Thyroid gland (tissue), 4 donors: ENCODE data around the gene THRSP. TPM values are rescaled to one million over a fixed set of nuclear protein-coding genes. Genes with fewer than 3 reads are reported as not detected.
"Not testable (repeated sequence)": the region's sequence is repeated elsewhere in the genome, so short reads cannot be mapped to it uniquely, and the experiment has no call there.

Source experiments
- DNase-seq, 2 donors: peaks; one replicate each; pipeline ENCODE4 v3.0.0-alpha.2; 2019
- H3K27ac ChIP-seq, 3 donors: fragments of 200-600 bp; sonication (generic); 1 replicate in 2 of 3; 2 replicates in 1 of 3; pipeline ENCODE4 v1.5.1; 2016 to 2019; ENCODE audit warnings: mild to moderate bottlenecking in 1 of 3, moderate library complexity in 1 of 3
- H3K27me3 ChIP-seq: fragments of 200-600 bp; sonication (generic); one replicate; pipeline ENCODE4 v1.5.1; 2019
- H3K36me3 ChIP-seq, 2 donors: fragments of 200-600 bp; sonication (generic); one replicate each; pipeline ENCODE4 v1.5.1; 2016 to 2019
- H3K4me1 ChIP-seq, 2 donors: fragments of 200-600 bp; sonication (generic); one replicate each; pipeline ENCODE4 v1.5.1; 2017 to 2019
- H3K4me3 ChIP-seq, 3 donors: fragments of 200-600 bp; sonication (generic); replicated peaks in 1 of 3; 1 replicate in 2 of 3; 2 replicates in 1 of 3; pipeline ENCODE4 v1.5.1; 2016; ENCODE audit warnings: mild to moderate bottlenecking in 1 of 3
- H3K9me3 ChIP-seq: fragments of 200-600 bp; sonication (generic); one replicate; pipeline ENCODE4 v1.5.1; 2017
- POLR2A ChIP-seq, 2 donors: fragments of 450-650 bp; IDR thresholded peaks; one replicate each; pipeline ENCODE4 v1.6.1; 2017; ENCODE audit warnings: antibody characterized with exemption in 2 of 2, mild to moderate bottlenecking in 2 of 2, moderate library complexity in 1 of 2
- WGBS, 2 donors: methylation state at CpG; one replicate each; pipeline ENCODE4 v1.1.5; 2017; 5-methylcytosine and 5-hydroxymethylcytosine counted together
- intact Hi-C: fragments of 100-400 bp; cut with DNase I; formaldehyde crosslinking; loops from one replicate; pipeline ENCODE4 v1.15.1; 2023
- total RNA-seq, 4 donors: library from RNA; depleted of rRNA; stranded (reverse); fragments of >200 nt; gene quantifications; one replicate each; pipeline ENCODE4 v1.2.3, GENCODE V29; 2016
- TF ChIP-seq, protein P1 (sequence below), 6 experiments: fragments of 200-600 bp in 3 of 6; fragments of 450-650 bp in 3 of 6; sonication (generic) in 3 of 6; IDR thresholded peaks; one replicate each; pipeline ENCODE4 v1.5.1; 2016 to 2019; ENCODE audit warnings: antibody characterized with exemption in 6 of 6, mild to moderate bottlenecking in 2 of 6, inconsistent platforms in 1 of 6, moderate library complexity in 1 of 6

THRSP gene
- total RNA-seq, 4 donors from 2014 or later = 0.67 to 7.2 (median 2.8) TPM; not detected in 1

DNA sequence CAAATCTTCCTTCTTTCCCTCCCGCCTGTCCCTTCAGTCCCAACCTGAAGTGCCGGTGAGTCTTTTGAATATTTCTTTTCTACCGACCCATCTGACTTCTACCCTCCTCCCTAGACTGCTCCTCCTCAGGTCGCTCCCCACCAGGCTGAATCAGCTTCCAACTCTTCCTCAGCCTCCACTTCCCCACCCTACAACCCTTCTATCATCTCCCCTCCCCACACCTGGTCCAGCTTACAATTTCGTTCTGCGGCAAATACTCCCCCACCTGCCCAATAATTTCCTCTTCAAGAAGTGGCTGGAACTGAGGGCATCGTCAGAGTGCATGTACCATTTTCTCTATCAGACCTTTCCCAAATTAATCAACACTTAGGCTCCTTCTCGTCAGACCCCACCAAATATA is 18.5 kb downstream of the THRSP start:
- DNase-seq = no peak
- 83 to 84% methylated on average over 8 of the region's 8 CpGs for WGBS, 2 donors
- TF ChIP-seq, protein P1, sequence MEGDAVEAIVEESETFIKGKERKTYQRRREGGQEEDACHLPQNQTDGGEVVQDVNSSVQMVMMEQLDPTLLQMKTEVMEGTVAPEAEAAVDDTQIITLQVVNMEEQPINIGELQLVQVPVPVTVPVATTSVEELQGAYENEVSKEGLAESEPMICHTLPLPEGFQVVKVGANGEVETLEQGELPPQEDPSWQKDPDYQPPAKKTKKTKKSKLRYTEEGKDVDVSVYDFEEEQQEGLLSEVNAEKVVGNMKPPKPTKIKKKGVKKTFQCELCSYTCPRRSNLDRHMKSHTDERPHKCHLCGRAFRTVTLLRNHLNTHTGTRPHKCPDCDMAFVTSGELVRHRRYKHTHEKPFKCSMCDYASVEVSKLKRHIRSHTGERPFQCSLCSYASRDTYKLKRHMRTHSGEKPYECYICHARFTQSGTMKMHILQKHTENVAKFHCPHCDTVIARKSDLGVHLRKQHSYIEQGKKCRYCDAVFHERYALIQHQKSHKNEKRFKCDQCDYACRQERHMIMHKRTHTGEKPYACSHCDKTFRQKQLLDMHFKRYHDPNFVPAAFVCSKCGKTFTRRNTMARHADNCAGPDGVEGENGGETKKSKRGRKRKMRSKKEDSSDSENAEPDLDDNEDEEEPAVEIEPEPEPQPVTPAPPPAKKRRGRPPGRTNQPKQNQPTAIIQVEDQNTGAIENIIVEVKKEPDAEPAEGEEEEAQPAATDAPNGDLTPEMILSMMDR (IDR thresholded peaks at IDR 0.05) = no peak
- no peak for TF ChIP-seq POLR2A (IDR thresholded peaks at IDR 0.05)
- Histone ChIP-seq H3K9me3 (no peaks in the 10 kb centered on the region), H3K4me3 (no peak overlapping the region), H3K36me3 (no peaks in the 10 kb centered on the region), H3K4me1 (peaks cover 17 to 20% of the 10 kb centered on the region in 2 donors), H3K27me3 (no peaks in the 10 kb centered on the region), H3K27ac (no peak overlapping the region)
- intact Hi-C loops = loop anchor here (10.0 kb wide), 1 partner anchor 343 kb away; no protein-coding TSS in a partner anchor

- TF ChIP-seq POLR2A (IDR thresholded peaks at IDR 0.05) = no peak
- TF ChIP-seq, protein P1 (IDR thresholded peaks at IDR 0.05) = no peak
- Histone ChIP-seq H3K4me3 (no peak overlapping the region), H3K36me3 (no peaks in the 10 kb centered on the region), H3K27me3 (no peaks in the 10 kb centered on the region), H3K27ac (no peak overlapping the region), H3K4me1 (peaks cover 8 to 12% of the 10 kb centered on the region in 2 donors), H3K9me3 (no peaks in the 10 kb centered on the region)
- WGBS, 2 donors = 54 to 57% methylated on average over 4 of the region's 4 CpGs
- intact Hi-C loops = loop anchor here (10.0 kb wide), 1 partner anchor 342 kb away; no protein-coding TSS in a partner anchor
- peak in 1 of 2 donors; percentile 16 for DNase-seq
Measured at GRCh38 chr11:78083021-78083420, 19.4 kb downstream of the THRSP start.

- not testable (repeated sequence) for H3K4me1 ChIP-seq, H3K27ac ChIP-seq, H3K36me3 ChIP-seq, H3K9me3 ChIP-seq, H3K27me3 ChIP-seq, H3K4me3 ChIP-seq, DNase-seq
- WGBS, 2 donors = 87 to 95% methylated on average over 8 of the region's 8 CpGs
- intact Hi-C loops = loop anchor here (10.0 kb wide), 1 partner anchor 340 kb away; no protein-coding TSS in a partner anchor
Measured at GRCh38 chr11:78084506-78084905, 20.8 kb downstream of the THRSP start.

GRCh38 chr11:78085972-78086371 is 22.3 kb downstream of the THRSP start:
- no peak overlapping the region for H3K4me3 ChIP-seq
- no peaks in the 10 kb centered on the region for H3K9me3 ChIP-seq
- H3K4me1 ChIP-seq = no peaks in the 10 kb centered on the region
- TF ChIP-seq, protein P1 (IDR thresholded peaks at IDR 0.05) = no peak
- no peak for TF ChIP-seq POLR2A (IDR thresholded peaks at IDR 0.05)
- DNase-seq = no peak
- intact Hi-C loops = loop anchor here (10.0 kb wide), 1 partner anchor 339 kb away; no protein-coding TSS in a partner anchor
- H3K27me3 ChIP-seq = no peaks in the 10 kb centered on the region
- no peak overlapping the region for H3K27ac ChIP-seq
- 63 to 64% methylated on average over 3 of the region's 3 CpGs for WGBS, 2 donors
- H3K36me3 ChIP-seq = no peaks in the 10 kb centered on the region

DNA sequence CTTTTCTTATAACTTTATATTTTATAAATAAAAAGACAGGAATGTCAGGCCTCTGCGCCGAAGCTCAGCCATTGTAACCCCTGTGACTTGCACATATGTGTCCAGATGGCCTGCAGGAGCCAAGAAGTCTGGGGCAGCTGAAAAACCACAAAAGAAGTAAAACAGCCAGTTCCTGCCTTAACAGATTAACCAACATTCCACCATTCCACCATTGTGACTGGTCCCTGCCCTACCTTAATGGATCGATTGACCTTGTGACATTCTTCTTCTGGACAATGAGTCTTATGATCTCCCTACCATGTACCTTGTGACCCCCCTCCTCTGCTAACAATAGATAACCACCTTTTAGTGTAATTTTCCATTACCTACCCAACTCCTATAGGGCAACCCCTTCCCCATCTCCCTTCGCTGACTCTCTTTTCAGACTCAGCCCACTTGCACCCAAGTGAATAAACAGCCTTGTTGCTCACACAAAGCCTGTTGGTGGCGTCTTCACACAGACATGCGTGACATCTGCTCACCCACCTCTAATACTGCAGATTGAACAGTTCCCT is 22.9 kb downstream of the THRSP start:
- 83 to 95% methylated on average over 6 of the region's 6 CpGs for WGBS, 2 donors
- not testable (repeated sequence) for H3K9me3 ChIP-seq, H3K36me3 ChIP-seq, DNase-seq, H3K27ac ChIP-seq, H3K4me3 ChIP-seq, H3K27me3 ChIP-seq, H3K4me1 ChIP-seq
- intact Hi-C loops = loop anchor here (10.0 kb wide), 1 partner anchor 338 kb away; no protein-coding TSS in a partner anchor

DNA sequence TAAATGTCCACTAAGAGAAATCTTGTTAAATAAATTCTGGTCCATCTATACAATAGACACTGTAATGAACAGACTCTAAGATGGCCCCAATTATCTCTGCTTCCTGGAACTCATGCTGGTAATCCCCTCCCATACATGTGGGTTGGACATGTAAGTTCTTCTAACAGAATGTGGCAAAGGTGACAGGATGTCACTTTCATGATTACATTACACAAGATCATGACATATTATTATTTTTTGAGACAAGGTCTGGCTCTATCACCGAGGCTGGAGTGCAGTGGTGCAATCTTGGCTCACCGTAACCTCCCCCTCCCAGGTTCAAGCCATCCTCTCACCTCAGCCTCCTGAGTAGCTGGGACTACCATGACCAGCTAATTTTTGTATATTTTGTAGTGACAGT is 30.6 kb downstream of the THRSP start:
- Histone ChIP-seq H3K9me3 (no peaks in the 10 kb centered on the region), H3K4me3 (no peak overlapping the region), H3K27me3 (no peaks in the 10 kb centered on the region), H3K27ac (no peak overlapping the region), H3K36me3 (no peaks in the 10 kb centered on the region), H3K4me1 (peaks cover 13 to 23% of the 10 kb centered on the region in 2 donors)
- TF ChIP-seq, protein P1 (IDR thresholded peaks at IDR 0.05) = no peak
- no peak for TF ChIP-seq POLR2A (IDR thresholded peaks at IDR 0.05)
- 92% methylated on average over 2 of the region's 2 CpGs for WGBS, 2 donors
- intact Hi-C loops = no loop called here
- no peak for DNase-seq
